ENCODE measurements around the gene STN1.
A peak's percentile ranks its signal among the peaks of the same experiment; 100 is the strongest.

STN1 gene

GRCh38 chr10:103939522-103939921, 21.5 kb upstream of the STN1 start:
- Histone ChIP-seq H3K18ac (ENCODE audit: low read length) (no peak overlapping the region), H3K4me1 (ENCODE audit: control insufficient read depth in 1 of 2, insufficient read depth in 2 of 2, low read length in 2 of 2) (no peaks in the 10 kb centered on the region), H3K79me1 (ENCODE audit: low read length) (no peaks in the 10 kb centered on the region), H3K4me2 (ENCODE audit: low read length) (no peak overlapping the region), H3K4me3 (ENCODE audit: low read depth, low read length) (no peak overlapping the region), H2BK120ac (ENCODE audit: insufficient read depth, low read length, poor library complexity) (no peak overlapping the region), H3K79me2 (ENCODE audit: control insufficient read depth, insufficient read depth, low read length, poor library complexity) (no peaks in the 10 kb centered on the region), H4K12ac (ENCODE audit: low read depth, low read length) (no peak overlapping the region), H3K9ac (ENCODE audit: low read length) (no peak overlapping the region), H3K36me3 (ENCODE audit: control insufficient read depth in 1 of 2, insufficient read depth in 2 of 2, low read length in 2 of 2) (no peaks in the 10 kb centered on the region), H3K9me3 (ENCODE audit: insufficient read depth, low read depth, low read length) (no peaks in the 10 kb centered on the region), H3K23ac (ENCODE audit: low read length) (no peak overlapping the region), H3K27ac (ENCODE audit: low read depth, low read length) (no peak overlapping the region), H3K27me3 (ENCODE audit: insufficient read depth, low read length) (no peaks in the 10 kb centered on the region), H4K8ac (ENCODE audit: low read depth, low read length) (no peak overlapping the region), H3K14ac (ENCODE audit: low read length) (no peak overlapping the region), H2AFZ (ENCODE audit: insufficient read depth, low read length, poor library complexity) (no peak overlapping the region), H2BK5ac (ENCODE audit: low read depth, low read length, poor library complexity) (no peak overlapping the region), H2AK5ac (ENCODE audit: low read length) (no peak overlapping the region), H4K91ac (ENCODE audit: low read depth, low read length) (no peak overlapping the region), H3K4ac (ENCODE audit: low read depth, low read length) (no peak overlapping the region), H2BK12ac (ENCODE audit: low read length) (no peak overlapping the region)
- no peak for DNase-seq

DNA sequence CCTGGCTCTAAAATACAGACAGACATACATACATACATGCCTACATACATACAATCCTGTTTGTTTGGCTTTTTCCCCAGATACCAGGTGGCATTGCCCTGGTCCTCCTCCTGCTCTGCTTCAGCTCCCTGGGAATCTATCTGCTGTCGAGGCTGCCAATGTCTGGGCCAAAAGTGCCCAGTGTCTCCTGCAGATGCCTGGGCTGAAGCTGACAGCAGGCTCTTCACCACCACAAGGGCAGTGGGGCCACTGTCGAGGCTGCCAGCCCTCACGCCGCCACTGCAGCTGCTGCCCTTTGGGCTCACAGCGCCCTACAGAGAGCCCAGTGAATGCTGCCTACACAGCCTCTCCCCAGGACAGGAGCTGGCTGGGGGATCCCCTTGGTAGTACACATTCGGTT, 18.0 kb upstream of the STN1 start:
- Histone ChIP-seq H3K4me3 (ENCODE audit: low read depth, low read length) (no peak overlapping the region), H4K8ac (ENCODE audit: low read depth, low read length) (no peak overlapping the region), H3K4me1 (ENCODE audit: control insufficient read depth in 1 of 2, insufficient read depth in 2 of 2, low read length in 2 of 2) (peaks cover 14 to 15% of the 10 kb centered on the region in 2 experiments), H3K23ac (ENCODE audit: low read length) (no peak overlapping the region), H2BK120ac (ENCODE audit: insufficient read depth, low read length, poor library complexity) (no peak overlapping the region), H3K79me1 (ENCODE audit: low read length) (peaks cover 9% of the 10 kb centered on the region), H3K27me3 (ENCODE audit: insufficient read depth, low read length) (no peaks in the 10 kb centered on the region), H2AK5ac (ENCODE audit: low read length) (no peak overlapping the region), H3K14ac (ENCODE audit: low read length) (no peak overlapping the region), H2BK12ac (ENCODE audit: low read length) (no peak overlapping the region), H4K91ac (ENCODE audit: low read depth, low read length) (no peak overlapping the region), H3K18ac (ENCODE audit: low read length) (no peak overlapping the region), H2BK5ac (ENCODE audit: low read depth, low read length, poor library complexity) (no peak overlapping the region), H3K4me2 (ENCODE audit: low read length) (no peak overlapping the region), H2AFZ (ENCODE audit: insufficient read depth, low read length, poor library complexity) (no peak overlapping the region), H4K12ac (ENCODE audit: low read depth, low read length) (no peak overlapping the region), H3K9ac (ENCODE audit: low read length) (no peak overlapping the region), H3K79me2 (ENCODE audit: control insufficient read depth, insufficient read depth, low read length, poor library complexity) (no peaks in the 10 kb centered on the region), H3K27ac (ENCODE audit: low read depth, low read length) (no peak overlapping the region), H3K9me3 (ENCODE audit: insufficient read depth, low read depth, low read length) (no peaks in the 10 kb centered on the region), H3K4ac (ENCODE audit: low read depth, low read length) (no peak overlapping the region), H3K36me3 (ENCODE audit: control insufficient read depth in 1 of 2, insufficient read depth in 2 of 2, low read length in 2 of 2) (no peaks in the 10 kb centered on the region)
- no CpG with 5 or more reads among the region's 6 CpGs for WGBS (ENCODE audit: extremely low coverage, insufficient coverage, insufficient read length)
- DNase-seq, result no peak

GRCh38 chr10:103934308-103934707, 16.3 kb upstream of the STN1 start:
- Histone ChIP-seq H4K8ac (ENCODE audit: low read depth, low read length) (no peak overlapping the region), H3K23ac (ENCODE audit: low read length) (no peak overlapping the region), H2AFZ (ENCODE audit: insufficient read depth, low read length, poor library complexity) (no peak overlapping the region), H3K79me1 (ENCODE audit: low read length) (peaks cover 13% of the 10 kb centered on the region), H2AK5ac (ENCODE audit: low read length) (no peak overlapping the region), H2BK12ac (ENCODE audit: low read length) (no peak overlapping the region), H3K18ac (ENCODE audit: low read length) (no peak overlapping the region), H3K9me3 (ENCODE audit: insufficient read depth, low read depth, low read length) (no peaks in the 10 kb centered on the region), H4K12ac (ENCODE audit: low read depth, low read length) (no peak overlapping the region), H3K14ac (ENCODE audit: low read length) (no peak overlapping the region), H3K79me2 (ENCODE audit: control insufficient read depth, insufficient read depth, low read length, poor library complexity) (no peaks in the 10 kb centered on the region), H3K27ac (ENCODE audit: low read depth, low read length) (no peak overlapping the region), H3K4me2 (ENCODE audit: low read length) (no peak overlapping the region), H3K27me3 (ENCODE audit: insufficient read depth, low read length) (no peaks in the 10 kb centered on the region), H4K91ac (ENCODE audit: low read depth, low read length) (no peak overlapping the region), H3K4me3 (ENCODE audit: low read depth, low read length) (no peak overlapping the region), H2BK5ac (ENCODE audit: low read depth, low read length, poor library complexity) (no peak overlapping the region), H2BK120ac (ENCODE audit: insufficient read depth, low read length, poor library complexity) (no peak overlapping the region), H3K4ac (ENCODE audit: low read depth, low read length) (no peak overlapping the region), H3K9ac (ENCODE audit: low read length) (no peak overlapping the region), H3K4me1 (ENCODE audit: control insufficient read depth in 1 of 2, insufficient read depth in 2 of 2, low read length in 2 of 2) (peaks cover 18 to 22% of the 10 kb centered on the region in 2 experiments), H3K36me3 (ENCODE audit: control insufficient read depth in 1 of 2, insufficient read depth in 2 of 2, low read length in 2 of 2) (no peaks in the 10 kb centered on the region)
- no peak for DNase-seq
- no CpG with 5 or more reads among the region's 6 CpGs for WGBS (ENCODE audit: extremely low coverage, insufficient coverage, insufficient read length)

GRCh38 chr10:103933557-103934121, 15.7 kb upstream of the STN1 start:
- no peak overlapping the region for H3K4ac ChIP-seq (ENCODE audit: low read depth, low read length)
- no peak overlapping the region for H3K23ac ChIP-seq (ENCODE audit: low read length)
- WGBS (ENCODE audit: extremely low coverage, insufficient coverage, insufficient read length), result no CpG with 5 or more reads among the region's 4 CpGs
- H3K9ac ChIP-seq (ENCODE audit: low read length), result no peak overlapping the region
- no peak overlapping the region for H2AK5ac ChIP-seq (ENCODE audit: low read length)
- H3K27ac ChIP-seq (ENCODE audit: low read depth, low read length), result no peak overlapping the region
- no peak overlapping the region for H4K12ac ChIP-seq (ENCODE audit: low read depth, low read length)
- H3K79me2 ChIP-seq (ENCODE audit: control insufficient read depth, insufficient read depth, low read length, poor library complexity), result no peaks in the 10 kb centered on the region
- H3K36me3 ChIP-seq (ENCODE audit: control insufficient read depth in 1 of 2, insufficient read depth in 2 of 2, low read length in 2 of 2), result no peaks in the 10 kb centered on the region
- H3K14ac ChIP-seq (ENCODE audit: low read length), result no peak overlapping the region
- H4K91ac ChIP-seq (ENCODE audit: low read depth, low read length), result no peak overlapping the region
- no peak overlapping the region for H2BK120ac ChIP-seq (ENCODE audit: insufficient read depth, low read length, poor library complexity)
- DNase-seq, result no peak
- H3K4me3 ChIP-seq (ENCODE audit: low read depth, low read length), result no peak overlapping the region
- no peak overlapping the region for H2AFZ ChIP-seq (ENCODE audit: insufficient read depth, low read length, poor library complexity)
- no peaks in the 10 kb centered on the region for H3K27me3 ChIP-seq (ENCODE audit: insufficient read depth, low read length)
- peak overlapping the region; percentile 8 for H2BK12ac ChIP-seq (ENCODE audit: low read length)
- H2BK5ac ChIP-seq (ENCODE audit: low read depth, low read length, poor library complexity), result no peak overlapping the region
- no peaks in the 10 kb centered on the region for H3K9me3 ChIP-seq (ENCODE audit: insufficient read depth, low read depth, low read length)
- H3K4me2 ChIP-seq (ENCODE audit: low read length), result no peak overlapping the region
- no peak overlapping the region for H3K18ac ChIP-seq (ENCODE audit: low read length)
- peaks cover 14% of the 10 kb centered on the region for H3K79me1 ChIP-seq (ENCODE audit: low read length)
- no peak overlapping the region for H4K8ac ChIP-seq (ENCODE audit: low read depth, low read length)
- peaks cover 20 to 25% of the 10 kb centered on the region in 2 experiments for H3K4me1 ChIP-seq (ENCODE audit: control insufficient read depth in 1 of 2, insufficient read depth in 2 of 2, low read length in 2 of 2)
